ENCODE measurements around the gene PLTP. TPM values are rescaled to one million over a fixed set of nuclear protein-coding genes. Genes with fewer than 3 reads are reported as not detected.
A peak's percentile ranks its signal among the peaks of the same experiment; 100 is the strongest.

PLTP gene
- total and polyA plus RNA-seq, 2 of the 13 experiments (the other 11 are each of a cell fraction or from before 2014, with no cell fraction given) = 16.9 to 28.6 TPM

GRCh38 chr20:45890985-45891983 is 20.7 kb downstream of the PLTP start, which contains the start of the genes CTSA and NEURL2 (continued):
- TF ChIP-seq MTA3 (CRISPR knock-in tag; IDR thresholded peaks at IDR 0.05) = peak; percentile 46; the same call in 1 of the 2 replicates
- TF ChIP-seq, protein P1, sequence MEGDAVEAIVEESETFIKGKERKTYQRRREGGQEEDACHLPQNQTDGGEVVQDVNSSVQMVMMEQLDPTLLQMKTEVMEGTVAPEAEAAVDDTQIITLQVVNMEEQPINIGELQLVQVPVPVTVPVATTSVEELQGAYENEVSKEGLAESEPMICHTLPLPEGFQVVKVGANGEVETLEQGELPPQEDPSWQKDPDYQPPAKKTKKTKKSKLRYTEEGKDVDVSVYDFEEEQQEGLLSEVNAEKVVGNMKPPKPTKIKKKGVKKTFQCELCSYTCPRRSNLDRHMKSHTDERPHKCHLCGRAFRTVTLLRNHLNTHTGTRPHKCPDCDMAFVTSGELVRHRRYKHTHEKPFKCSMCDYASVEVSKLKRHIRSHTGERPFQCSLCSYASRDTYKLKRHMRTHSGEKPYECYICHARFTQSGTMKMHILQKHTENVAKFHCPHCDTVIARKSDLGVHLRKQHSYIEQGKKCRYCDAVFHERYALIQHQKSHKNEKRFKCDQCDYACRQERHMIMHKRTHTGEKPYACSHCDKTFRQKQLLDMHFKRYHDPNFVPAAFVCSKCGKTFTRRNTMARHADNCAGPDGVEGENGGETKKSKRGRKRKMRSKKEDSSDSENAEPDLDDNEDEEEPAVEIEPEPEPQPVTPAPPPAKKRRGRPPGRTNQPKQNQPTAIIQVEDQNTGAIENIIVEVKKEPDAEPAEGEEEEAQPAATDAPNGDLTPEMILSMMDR (CRISPR knock-in tag; IDR thresholded peaks at IDR 0.05) = peak; percentile 79
- TF ChIP-seq ZNF839 (CRISPR knock-in tag; IDR thresholded peaks at IDR 0.05; ENCODE audit: borderline replicate concordance) = no peak
- 0 out of 2 replicates have a peak, but pooled peaks have one; percentile 19 for TF ChIP-seq ISX (CRISPR knock-in tag; conservative IDR thresholded peaks at IDR 0.05)
- TF ChIP-seq SNAPC2 (CRISPR knock-in tag; IDR thresholded peaks at IDR 0.05) = peak; percentile 95; the same call in 1 of the 2 replicates
- TF ChIP-seq ZNF749 (CRISPR knock-in tag; IDR thresholded peaks at IDR 0.05; ENCODE audit: borderline replicate concordance) = peak; percentile 98
- TF ChIP-seq ZNF879 (CRISPR knock-in tag; IDR thresholded peaks at IDR 0.05) = peak; percentile 94
- TF ChIP-seq ZNF430 (CRISPR knock-in tag; IDR thresholded peaks at IDR 0.05) = peak; percentile 100
- TF ChIP-seq ZNF160 (CRISPR knock-in tag; IDR thresholded peaks at IDR 0.05) = peak; percentile 97
- peak; percentile 97 for TF ChIP-seq ZNF205 (CRISPR knock-in tag; IDR thresholded peaks at IDR 0.05)
- TF ChIP-seq, protein P2, sequence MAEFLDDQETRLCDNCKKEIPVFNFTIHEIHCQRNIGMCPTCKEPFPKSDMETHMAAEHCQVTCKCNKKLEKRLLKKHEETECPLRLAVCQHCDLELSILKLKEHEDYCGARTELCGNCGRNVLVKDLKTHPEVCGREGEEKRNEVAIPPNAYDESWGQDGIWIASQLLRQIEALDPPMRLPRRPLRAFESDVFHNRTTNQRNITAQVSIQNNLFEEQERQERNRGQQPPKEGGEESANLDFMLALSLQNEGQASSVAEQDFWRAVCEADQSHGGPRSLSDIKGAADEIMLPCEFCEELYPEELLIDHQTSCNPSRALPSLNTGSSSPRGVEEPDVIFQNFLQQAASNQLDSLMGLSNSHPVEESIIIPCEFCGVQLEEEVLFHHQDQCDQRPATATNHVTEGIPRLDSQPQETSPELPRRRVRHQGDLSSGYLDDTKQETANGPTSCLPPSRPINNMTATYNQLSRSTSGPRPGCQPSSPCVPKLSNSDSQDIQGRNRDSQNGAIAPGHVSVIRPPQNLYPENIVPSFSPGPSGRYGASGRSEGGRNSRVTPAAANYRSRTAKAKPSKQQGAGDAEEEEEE (CRISPR knock-in tag; IDR thresholded peaks at IDR 0.05; ENCODE audit: borderline replicate concordance) = peak; percentile 97; the same call in 1 of the 2 replicates
- peak; percentile 100 for TF ChIP-seq SAP130 (CRISPR knock-in tag; IDR thresholded peaks at IDR 0.05; ENCODE audit: low read depth)
- peak; percentile 84 for TF ChIP-seq MTERF4 (CRISPR knock-in tag; IDR thresholded peaks at IDR 0.05)
- peak; percentile 92 for TF ChIP-seq GABPB1 (CRISPR knock-in tag; IDR thresholded peaks at IDR 0.05)
- peak; percentile 76 for TF ChIP-seq HNRNPLL (IDR thresholded peaks at IDR 0.05; ENCODE audit: low read depth, low read length, poor library complexity, severe bottlenecking)
- TF ChIP-seq ZNF230 (CRISPR knock-in tag; IDR thresholded peaks at IDR 0.05) = peak; percentile 100
- peak; percentile 84 for TF ChIP-seq MIER2 (CRISPR knock-in tag; IDR thresholded peaks at IDR 0.05)
- TF ChIP-seq, protein P3, sequence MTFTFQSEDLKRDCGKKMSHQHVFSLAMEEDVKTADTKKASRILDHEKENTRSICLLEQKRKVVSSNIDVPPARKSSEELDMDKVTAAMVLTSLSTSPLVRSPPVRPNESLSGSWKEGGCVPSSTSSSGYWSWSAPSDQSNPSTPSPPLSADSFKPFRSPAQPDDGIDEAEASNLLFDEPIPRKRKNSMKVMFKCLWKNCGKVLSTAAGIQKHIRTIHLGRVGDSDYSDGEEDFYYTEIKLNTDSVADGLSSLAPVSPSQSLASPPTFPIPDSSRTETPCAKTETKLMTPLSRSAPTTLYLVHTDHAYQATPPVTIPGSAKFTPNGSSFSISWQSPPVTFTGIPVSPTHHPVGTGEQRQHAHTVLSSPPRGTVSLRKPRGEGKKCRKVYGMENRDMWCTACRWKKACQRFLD (CRISPR knock-in tag; IDR thresholded peaks at IDR 0.05; ENCODE audit: borderline replicate concordance) = peak; percentile 96
- TF ChIP-seq, protein P4, sequence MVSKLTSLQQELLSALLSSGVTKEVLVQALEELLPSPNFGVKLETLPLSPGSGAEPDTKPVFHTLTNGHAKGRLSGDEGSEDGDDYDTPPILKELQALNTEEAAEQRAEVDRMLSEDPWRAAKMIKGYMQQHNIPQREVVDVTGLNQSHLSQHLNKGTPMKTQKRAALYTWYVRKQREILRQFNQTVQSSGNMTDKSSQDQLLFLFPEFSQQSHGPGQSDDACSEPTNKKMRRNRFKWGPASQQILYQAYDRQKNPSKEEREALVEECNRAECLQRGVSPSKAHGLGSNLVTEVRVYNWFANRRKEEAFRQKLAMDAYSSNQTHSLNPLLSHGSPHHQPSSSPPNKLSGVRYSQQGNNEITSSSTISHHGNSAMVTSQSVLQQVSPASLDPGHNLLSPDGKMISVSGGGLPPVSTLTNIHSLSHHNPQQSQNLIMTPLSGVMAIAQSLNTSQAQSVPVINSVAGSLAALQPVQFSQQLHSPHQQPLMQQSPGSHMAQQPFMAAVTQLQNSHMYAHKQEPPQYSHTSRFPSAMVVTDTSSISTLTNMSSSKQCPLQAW (CRISPR knock-in tag; IDR thresholded peaks at IDR 0.05) = peak; percentile 99
- no peak; the same call in 1 of the 2 replicates for TF ChIP-seq NFIB (CRISPR knock-in tag; IDR thresholded peaks at IDR 0.05; ENCODE audit: borderline replicate concordance)

Data from HepG2 (cell line).